DMS153 (cell line): Measurements from ENCODE around the gene VOPP1.

Experiments
- DNase-seq: peaks from one replicate; lab custom pipeline; 2025; lab: John Stamatoyannopoulos, UW

Gene VOPP1

DNA sequence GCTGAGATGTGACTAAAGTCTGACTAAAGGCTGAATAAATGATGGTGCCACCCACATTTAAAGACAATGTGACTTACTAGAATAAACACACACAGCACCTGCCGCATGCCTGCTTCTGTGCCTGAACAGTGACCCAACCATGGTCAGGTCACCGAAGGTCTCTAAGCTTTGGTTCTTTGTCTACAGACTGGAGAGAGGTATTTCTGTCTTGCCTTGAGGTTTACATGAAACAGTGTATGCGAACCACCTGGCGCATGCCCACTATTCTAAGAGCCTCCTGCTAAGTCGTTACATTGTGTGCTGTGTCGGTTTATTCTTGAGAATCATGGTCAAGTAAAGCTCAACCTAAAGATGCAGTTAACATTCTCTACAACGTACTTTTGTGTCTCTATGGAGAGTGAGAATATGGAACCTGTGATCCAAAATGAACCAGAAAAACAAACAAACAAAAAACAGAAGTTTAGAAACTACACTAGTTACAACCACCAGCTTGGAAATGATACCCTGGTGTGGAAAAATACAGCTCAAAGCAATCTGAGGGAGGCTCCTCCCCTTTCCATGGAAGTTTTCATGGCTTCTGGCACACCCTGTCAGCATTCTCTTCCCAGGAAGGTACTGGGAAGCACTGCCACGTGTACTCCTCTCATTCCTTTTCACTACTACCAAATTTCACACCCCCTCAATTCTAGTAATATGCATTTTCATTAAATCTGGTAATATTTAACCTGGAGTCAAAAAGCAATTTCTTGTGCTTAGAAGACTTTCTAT lies 40.0 kb downstream of the VOPP1 start:
- no peak for DNase-seq

DNA sequence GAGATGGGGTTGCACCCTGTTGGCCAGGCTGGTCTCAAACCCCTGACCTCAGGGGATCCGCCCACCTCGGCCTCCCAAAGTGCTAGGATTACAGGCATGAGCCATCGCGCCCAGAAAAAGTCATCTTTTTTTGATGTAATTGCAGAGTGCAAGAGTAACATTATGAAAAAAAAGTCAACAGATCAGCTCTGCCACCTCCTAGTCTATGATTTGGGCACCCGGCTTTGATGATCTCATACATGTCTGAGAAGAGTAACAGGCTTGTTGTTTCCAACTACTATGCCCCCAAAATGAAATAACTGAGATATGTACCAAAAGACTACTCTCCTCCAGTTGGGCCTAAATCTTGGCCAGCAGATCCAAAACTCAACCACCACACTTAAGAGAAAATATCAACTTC lies 40.8 kb downstream of the VOPP1 start:
- no peak for DNase-seq

DNA sequence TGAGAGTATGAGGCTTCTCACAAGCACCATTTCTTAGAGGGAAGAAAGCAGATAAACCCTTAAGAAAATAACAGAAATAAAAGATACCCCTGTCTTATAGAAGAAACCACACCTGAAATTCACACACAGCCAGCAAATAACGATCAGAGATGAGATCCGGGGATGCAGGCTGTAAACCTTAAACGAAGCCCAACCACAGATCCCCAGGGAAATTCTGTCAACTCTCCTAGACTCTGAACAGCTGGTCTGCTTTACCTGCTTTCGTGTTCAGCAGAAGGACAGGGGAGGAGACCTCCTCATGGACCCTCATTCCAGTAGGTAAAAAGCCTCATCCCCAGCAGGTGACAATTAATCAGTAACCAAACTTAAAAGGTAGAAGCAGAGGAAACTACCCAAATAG lies 45.0 kb downstream of the VOPP1 start:
- no peak for DNase-seq

DNA sequence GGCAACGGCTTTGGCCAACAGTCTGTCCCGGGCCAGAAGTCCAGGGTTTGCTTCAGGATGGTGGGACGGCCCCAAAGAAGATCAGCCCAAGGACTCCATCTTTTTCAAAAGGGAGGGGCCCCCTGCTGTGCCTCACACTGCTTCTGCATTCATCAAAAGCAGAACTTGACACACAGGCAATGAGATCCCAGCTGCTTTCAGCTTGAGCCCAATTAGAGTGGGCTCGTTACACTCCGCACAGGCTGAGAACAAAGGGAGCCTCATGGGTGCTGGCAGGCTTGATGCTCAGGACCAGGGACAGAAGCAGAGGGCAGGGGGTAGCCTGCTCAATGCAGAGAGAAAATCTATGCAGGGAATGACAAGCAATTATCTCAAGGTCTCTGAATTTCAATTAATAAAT lies 45.5 kb downstream of the VOPP1 start:
- DNase-seq, result no peak

DNA sequence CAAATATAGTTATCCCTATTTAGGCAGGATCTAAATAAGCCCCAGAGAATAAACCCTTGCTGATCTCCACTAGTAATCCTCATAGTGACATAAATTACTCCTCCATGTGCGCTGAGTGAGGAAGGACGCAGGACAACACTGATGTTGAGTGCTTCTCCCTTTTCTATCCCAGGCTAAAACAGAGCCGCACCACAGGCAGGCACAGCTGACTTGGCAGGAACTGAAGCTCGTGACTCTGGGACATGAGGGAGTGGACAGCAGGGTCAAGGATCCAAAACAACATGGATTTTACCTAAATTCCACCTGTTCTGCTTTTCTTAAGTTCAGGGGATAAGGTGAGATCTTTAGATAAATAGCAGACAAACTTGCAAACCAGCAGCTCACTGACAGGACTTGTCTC lies 46.0 kb downstream of the VOPP1 start:
- no peak for DNase-seq

DNA sequence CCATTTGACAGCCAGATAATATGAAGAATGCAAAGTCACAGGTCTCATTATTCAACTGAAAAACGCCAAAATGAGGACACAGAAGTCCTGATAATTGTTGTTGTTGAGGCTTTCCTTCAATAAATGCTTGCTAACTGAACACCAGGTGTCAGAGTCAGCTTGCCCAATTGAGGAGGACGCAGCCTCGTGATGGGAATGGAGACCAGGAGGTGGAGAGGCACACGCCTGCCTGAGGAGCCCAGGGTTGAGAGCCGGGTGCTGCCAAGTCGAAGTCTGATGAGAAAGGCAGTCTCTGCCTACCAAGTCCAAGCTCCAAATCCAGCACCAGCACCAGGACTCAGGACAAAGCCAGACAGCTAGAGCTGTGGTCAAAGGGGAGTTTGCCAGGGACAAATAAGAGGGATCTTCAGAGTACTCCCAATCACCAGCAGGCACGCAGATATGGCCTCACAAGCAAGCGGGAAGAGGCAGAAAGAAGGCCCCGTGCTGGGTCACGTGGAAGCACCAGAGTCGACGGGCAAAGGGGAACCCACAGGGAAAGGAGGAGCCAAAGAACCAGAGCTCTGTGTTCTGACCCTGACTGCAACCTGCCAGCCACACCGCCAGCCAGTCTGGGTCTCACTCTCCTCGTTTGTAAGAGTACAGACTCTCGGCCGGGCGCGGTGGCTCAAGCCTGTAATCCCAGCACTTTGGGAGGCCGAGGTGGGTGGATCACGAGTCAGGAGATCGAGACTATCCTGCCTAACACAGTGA lies 47.6 kb downstream of the VOPP1 start:
- no peak for DNase-seq

DNA sequence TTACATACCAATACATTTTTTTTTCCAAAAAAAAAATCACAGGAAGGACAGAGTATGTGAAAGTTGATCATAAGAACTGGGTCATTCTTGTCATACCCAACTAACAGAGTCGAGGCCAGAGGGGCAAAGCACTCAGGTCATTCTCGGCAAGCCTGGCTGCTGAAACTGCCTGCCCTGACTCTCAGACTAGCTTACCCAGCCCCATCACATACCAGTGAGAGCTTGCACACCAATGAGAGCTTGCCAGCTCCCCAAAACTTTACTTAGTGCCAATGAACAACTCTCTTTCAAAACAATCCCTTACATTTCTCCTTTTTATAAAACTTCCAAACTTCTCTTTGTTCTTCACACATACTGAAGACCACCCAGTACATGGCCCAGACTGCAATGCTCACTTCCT lies 48.9 kb downstream of the VOPP1 start:
- DNase-seq, result no peak

DNA sequence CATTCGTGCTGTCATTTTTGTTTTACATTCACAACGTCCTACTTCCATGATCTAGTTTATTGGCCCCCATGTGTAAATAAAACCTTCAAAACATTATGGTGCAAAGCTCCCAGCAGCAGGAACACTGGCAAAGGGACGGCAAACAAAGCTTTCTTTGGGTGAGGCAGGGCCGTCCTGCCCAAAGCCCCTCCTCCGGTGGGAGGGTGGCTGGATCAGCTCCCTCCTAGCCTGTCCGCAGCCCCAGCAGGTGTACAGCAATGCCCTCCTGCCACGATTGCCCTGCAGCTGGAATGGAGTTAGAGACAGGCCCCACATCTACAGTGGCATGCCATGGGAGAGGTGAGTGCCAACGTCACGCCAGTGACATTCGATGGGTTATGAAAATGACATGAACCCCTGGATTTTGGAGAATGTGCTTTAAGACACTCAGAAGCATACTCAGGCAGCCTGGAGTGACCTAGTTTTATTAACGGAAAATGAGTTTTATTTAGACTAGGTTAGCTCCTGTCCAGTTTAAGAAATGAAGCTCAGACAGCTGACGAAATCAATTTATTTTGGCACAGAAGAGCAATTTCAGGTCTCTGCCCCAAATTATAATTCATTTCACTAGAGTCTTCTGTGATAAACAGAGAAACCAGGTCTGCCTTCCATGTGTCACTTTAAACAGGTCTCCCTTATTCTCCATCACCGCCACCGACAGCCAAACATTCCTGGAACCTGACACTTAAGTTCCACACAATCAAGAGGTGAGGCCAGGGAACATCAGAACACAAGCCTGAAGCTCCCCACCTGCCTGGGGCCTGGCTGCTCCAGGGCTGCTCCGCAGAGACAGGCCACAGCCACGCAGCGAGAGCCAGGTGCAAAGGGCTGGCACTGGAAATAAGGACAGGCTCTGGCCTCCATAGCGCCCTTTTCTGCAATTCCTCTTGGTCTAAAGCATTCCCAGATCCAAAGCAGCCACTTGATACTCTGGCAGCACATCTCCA lies 50.1 kb downstream of the VOPP1 start:
- DNase-seq, result no peak

DNA sequence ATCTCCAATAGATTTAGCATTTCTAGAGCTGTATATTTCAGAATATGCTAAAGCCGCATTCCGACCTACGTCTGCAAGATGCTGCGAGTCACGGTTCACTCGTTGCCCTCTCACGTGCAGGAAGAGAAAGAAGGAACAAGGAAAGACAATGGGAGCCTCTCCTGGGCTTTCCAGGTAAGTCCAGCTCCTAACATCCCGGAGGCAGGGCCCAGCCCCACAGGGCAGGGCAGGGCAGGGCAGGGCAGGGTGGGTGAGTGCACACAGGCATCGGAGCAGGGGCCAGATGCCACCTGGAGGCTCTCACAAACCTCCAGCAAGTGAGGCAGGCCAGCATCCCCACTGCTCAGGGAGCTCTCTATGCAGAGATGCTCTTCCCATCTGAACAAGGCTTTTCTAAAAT lies 50.8 kb downstream of the VOPP1 start:
- no peak for DNase-seq

DNA sequence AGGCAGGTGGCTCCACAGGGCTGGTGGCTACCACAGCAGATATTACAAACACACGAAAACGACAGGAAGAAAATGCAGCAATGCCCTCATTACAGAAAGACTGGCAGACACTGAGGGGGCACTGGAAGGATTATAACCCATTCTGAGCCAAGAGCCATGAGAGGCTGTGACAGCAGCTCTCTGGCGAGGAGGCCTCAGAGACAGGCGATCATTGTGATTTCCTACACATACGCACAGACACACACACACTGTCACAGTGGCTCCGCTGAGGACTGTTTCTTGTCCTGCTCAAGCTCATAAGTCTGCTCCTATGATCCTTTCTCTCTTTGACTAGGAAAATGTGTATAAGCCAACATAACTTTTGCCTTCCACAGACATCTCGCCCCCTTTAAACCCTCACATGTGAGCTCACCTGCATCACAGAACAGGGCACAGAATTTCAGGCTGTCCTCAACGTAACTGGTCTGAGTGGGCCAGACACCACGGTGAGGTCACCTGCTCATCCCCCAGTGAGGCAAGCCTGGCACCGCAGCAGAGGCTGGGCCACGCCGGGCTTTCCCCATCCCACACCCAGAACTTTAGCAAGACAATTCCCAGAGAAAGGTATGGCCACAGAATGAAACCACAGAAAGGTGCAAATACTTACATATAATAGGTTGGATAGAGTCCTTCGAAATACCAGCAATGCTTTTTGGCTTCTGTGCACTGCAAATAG lies 51.7 kb downstream of the VOPP1 start:
- no peak for DNase-seq

DNA sequence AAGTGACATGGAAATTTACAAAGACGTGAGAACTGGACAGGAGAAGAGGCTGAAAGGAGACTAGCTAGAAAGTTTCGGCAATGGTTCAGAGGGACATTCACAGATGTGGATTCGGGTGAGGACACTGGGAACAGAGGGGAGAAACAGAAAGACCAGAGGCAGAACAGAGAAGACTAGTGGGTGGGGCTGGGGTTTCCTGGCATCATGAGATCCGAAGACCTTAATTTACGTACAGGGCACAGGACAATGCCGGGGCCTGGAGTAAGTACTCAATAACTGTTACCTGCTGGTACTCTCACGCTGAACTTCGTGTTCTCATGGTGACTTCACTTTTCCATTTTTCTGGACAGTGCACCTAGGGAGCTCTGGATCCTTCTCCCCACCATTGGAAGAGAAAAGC lies 53.5 kb downstream of the VOPP1 start:
- no peak for DNase-seq

DNA sequence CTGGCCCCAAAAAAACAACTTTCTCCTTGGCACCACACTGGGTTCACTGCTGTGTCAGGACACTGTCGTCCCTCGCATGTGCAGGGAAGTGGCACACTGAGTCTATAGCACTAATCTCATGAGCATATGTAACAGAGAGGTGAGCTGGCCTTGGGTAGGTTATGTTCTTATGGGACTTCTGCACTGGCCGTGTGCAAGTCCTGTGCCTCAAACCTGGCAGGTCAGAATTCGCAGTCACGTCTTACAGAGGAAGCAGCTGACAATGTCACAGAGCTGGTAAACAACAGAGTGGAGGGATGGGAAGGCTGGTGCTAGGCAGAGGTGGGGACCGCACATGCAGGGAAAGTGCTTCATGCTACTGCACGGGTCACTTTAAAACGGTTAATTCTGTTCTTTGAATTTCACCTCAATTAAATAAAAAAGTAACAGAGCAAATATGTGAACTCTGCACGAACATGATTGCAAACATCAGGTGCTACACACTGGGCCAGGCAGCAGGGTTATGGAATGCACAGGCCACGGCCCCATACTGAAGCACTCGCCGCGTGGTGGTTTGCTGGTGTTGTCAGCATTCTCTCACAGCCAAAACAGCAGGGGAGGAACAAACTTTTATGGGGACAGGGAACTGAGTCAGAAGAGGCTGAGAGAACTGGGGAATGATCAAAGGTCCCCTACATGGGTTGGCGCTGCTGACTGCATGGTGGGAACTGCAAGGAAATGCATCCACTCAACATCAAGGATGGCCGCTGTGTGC lies 54.2 kb downstream of the VOPP1 start:
- no peak for DNase-seq

DNA sequence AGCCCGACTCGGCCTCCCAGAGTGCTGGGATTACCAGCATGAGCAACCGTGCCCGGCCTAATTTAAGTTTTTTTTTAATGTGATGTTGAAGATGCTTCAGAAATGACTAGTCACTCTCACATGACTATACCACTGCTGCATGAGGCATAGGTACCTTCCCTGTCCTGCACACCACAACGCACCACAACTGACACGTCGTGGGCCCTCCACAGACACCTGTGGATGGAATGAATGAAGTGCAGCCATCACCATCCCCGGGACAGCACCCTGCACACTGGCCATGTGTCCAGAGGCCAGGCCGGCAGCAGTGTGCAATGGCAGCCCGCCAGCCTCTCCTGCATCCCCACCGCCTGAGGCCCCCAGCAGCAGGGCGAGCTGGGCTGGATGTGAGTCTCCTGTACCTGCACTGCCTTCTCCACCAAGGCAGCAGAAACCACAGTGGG lies 55.1 kb downstream of the VOPP1 start:
- DNase-seq, result no peak

DNA sequence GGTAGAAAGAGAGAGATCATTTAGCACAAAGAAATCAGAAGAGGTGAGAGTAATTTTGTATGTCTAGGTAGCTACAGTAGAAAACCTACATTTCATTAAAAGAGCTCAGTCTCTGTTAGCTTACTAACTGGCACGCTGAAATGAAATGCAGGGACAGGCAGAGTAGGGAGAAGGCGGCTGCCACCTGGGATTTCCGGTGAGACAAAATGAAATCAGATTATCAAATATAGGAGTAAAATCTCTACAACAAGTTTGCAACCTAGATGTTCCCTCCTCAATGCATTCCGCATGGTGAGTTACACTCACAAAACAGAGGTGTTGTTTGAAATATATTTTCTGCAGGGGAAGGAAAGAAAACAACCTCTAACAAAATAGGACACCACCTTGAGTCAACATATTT lies 55.9 kb downstream of the VOPP1 start:
- DNase-seq, result no peak

DNA sequence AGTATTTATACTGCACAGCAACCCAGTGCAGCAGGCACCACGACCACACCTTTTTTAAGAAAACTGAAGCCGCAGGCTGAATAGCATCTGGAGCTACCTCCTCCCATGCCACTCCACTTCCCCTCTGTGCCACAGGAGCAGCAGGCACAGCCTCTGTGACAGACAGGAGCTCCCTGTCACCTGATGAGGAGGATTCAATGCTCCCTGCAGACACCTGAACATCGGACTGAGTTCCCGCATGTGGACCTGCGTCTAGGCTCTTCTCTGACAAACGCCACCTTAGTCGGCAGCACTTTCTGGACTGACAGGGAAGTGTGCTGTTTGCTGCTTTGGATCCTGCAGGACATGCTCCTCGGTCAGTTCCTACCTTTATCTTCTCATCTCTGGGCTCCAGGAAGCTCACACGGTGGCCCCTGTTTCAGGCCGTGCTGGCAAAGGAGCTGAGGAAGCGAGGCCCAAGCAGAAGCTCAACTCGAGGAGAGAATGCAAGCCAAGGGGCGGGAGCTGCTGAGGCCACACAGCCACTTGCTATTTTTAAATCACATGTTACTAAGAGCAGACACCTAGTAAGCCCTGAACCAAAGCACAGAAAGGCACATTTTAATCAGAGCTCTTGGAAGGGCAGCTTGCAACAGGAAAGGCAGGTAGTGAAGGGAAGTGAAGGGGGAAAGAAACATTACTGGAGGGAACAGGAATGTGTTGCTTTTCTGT lies 56.6 kb downstream of the VOPP1 start:
- DNase-seq, result no peak

DNA sequence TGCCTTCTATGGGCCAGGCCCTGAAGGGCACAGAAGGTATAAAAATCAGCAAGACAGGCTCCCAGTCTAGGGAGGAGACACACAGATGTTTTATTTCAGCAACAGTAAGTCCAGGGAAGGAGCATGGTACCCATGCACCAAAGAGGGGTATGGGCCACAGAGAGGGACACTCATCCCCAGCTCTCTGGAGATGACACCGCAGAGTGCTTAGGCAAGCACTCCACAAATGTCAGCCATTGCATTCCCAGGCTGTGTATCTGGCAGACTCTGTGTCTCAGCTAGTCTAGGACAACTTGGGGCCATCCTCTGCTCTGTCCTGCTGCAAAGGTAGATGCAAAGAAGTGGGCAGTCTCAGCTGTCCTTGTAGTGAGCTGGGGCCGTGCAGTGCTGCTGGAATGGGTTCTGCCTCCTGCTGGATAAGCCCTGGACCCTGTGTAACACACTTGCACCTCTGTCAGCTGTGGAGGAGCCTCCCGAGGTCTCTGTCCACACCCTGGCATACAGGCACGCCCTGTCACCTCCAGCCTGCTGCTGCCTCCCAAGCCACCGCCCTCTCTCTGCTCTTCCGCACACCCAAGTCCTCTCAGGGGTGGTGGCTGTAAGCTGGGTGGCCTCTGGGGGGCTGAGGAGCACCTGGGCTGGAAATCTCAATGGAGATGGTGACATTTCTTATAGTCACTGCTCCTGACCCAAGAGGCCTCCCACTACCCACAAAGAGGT lies 57.6 kb downstream of the VOPP1 start:
- DNase-seq, result no peak

DNA sequence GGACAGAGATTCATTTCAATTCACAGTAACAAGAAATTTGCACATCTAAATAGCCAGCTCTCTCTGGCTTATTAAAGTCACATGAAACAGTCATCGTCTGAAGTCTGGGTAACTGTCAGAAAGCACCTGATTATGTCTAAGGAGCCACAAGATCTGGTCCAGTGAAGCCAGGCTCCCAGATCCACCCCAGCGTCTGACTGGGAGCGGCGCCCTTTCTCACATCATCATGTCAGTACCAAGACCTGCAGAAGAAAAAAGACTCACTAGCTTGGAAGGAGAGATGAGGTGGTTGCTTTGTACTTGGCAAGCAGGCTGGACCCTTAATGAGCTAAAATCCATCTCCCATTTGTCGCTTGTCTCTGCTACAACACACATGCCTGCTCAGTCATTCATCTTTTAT lies 58.4 kb downstream of the VOPP1 start:
- DNase-seq, result no peak

DNA sequence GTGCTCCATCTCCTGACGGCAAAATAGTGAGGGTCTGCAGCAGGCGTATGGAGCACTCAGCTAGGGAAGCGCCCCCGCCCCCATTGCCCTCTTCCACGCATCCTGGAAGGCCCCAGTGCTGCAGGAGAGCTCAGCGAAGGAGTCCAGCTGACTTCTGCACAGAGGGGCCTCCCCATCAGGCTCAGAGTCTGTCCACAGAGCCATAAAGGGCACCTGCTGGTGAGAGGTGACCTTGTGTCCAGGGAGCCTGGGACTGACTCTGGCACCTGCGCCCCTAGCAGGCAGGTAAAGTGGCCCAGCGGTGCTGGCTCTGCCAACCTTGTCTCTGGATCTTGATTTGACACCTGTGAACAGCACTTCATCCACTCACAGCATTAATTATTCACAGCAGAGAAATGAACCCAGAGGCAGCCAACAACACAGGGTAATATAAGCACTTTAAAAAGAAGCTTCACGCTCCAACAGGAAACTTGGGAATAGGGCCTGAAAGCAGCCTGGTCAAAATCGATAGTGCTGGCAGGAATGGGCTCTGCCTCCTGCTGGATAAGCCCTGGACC lies 59.6 kb downstream of the VOPP1 start:
- no peak for DNase-seq

DNA sequence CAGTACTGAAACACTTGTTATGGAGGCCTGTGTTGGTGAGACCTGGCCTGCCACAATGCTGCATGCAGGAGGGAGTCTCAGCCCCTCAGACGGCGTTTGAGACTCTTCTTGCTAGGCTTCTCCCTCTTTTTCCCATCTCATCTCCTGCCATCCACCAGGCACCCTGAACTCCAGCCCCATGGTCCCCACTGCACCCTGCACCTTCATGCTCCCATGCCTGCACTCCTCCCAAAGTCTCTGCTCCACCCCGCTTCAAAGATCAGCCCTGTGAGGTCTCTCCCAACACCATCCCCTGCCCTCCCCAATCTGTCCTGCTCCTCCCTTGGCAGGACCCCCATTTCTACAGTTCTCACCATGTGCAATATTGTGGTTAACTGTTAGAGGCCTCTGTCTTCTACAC lies 61.7 kb downstream of the VOPP1 start:
- no peak for DNase-seq
